DOHH2 (cell line): ENCODE measurements around the gene RPS6KB2.

Experiments
- EZH2phosphoT487 ChIP-seq: fragments of 200-600 bp; sonication (generic); IDR thresholded peaks from 2 replicates; pipeline ENCODE4 v1.6.1; 2017; ENCODE audit warnings: borderline replicate concordance, mild to moderate bottlenecking, antibody characterized with exemption, low read length, moderate library complexity, mixed read lengths
- TF ChIP-seq, protein P1 (sequence below): fragments of 200-600 bp; sonication (generic); IDR thresholded peaks from one replicate; pipeline ENCODE4 v1.5.1; 2014; ENCODE audit warnings: antibody characterized with exemption, mild to moderate bottlenecking, low read depth, low read length; ENCODE audit not compliant: poor library complexity, severe bottlenecking

DNA sequence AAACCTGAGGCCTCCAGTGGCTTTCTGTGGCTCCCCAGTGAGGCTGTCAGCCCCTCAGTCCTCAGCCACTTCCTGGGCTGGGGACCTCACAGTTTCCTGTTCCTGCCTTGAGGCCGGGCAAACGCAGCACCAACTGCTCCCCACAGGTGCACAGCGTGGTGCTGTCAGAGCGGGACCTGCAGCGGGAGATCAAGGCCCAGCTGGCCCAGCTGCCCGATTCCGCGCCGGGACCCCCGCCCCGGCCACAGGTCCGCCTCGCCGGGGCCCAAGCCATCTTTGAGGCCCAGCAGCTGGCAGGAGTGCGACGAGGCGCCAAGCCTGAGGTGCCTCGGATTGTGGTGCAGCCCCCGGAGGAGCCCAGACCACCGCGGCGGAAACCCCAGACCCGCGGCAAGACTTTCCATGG is 19.0 kb upstream of the RPS6KB2 start:
- TF ChIP-seq, protein P1, sequence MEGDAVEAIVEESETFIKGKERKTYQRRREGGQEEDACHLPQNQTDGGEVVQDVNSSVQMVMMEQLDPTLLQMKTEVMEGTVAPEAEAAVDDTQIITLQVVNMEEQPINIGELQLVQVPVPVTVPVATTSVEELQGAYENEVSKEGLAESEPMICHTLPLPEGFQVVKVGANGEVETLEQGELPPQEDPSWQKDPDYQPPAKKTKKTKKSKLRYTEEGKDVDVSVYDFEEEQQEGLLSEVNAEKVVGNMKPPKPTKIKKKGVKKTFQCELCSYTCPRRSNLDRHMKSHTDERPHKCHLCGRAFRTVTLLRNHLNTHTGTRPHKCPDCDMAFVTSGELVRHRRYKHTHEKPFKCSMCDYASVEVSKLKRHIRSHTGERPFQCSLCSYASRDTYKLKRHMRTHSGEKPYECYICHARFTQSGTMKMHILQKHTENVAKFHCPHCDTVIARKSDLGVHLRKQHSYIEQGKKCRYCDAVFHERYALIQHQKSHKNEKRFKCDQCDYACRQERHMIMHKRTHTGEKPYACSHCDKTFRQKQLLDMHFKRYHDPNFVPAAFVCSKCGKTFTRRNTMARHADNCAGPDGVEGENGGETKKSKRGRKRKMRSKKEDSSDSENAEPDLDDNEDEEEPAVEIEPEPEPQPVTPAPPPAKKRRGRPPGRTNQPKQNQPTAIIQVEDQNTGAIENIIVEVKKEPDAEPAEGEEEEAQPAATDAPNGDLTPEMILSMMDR: no peak
- no peak for TF ChIP-seq EZH2phosphoT487
